Esophagus muscularis mucosa (tissue), 4 donors: ENCODE measurements around the gene ZNF652. TPM values are rescaled to one million over a fixed set of nuclear protein-coding genes. Genes with fewer than 3 reads are reported as not detected.

Experiments
- DNase-seq: peaks from one replicate; pipeline ENCODE4 v3.0.0-alpha.2; 2017; ENCODE audit errors: extremely low spot score
- H3K27ac ChIP-seq, 4 donors: fragments of 200-600 bp; sonication (generic); replicated peaks in 1 of 4; 1 replicate in 3 of 4; 2 replicates in 1 of 4; pipeline ENCODE4 v1.5.1; 2016 to 2019; ENCODE audit warnings: mild to moderate bottlenecking in 1 of 4
- H3K27me3 ChIP-seq, 4 donors: fragments of 200-600 bp; sonication (generic); one replicate each; pipeline versions ENCODE4 v1.5.1 to v1.6.0; 2016 to 2019
- H3K36me3 ChIP-seq, 4 donors: fragments of 200-600 bp; sonication (generic); one replicate each; pipeline ENCODE4 v1.5.1; 2016 to 2019
- H3K4me1 ChIP-seq, 4 donors: fragments of 200-600 bp; sonication (generic); one replicate each; pipeline ENCODE4 v1.5.1; 2016 to 2019
- H3K4me3 ChIP-seq, 4 donors: fragments of 200-600 bp; sonication (generic); 1 replicate in 2 of 4; 2 replicates in 2 of 4; pipeline ENCODE4 v1.5.1; 2016 to 2019; ENCODE audit warnings: mild to moderate bottlenecking in 4 of 4, moderate library complexity in 1 of 4
- H3K9me3 ChIP-seq, 4 donors: fragments of 200-600 bp; sonication (generic); 1 replicate in 3 of 4; 2 replicates in 1 of 4; pipeline ENCODE4 v1.5.1; 2016 to 2019
- CTCF ChIP-seq, 3 experiments: fragments of 200-600 bp in 2 of 3; fragments of 450-650 bp in 1 of 3; sonication (generic) in 2 of 3; IDR thresholded peaks; one replicate each; pipeline ENCODE4 v1.5.1; 2017 to 2019; ENCODE audit warnings: antibody characterized with exemption in 3 of 3, mild to moderate bottlenecking in 2 of 3, moderate library complexity in 1 of 3
- EP300 ChIP-seq: sonication (generic); formaldehyde crosslinking; IDR thresholded peaks from one replicate; pipeline ENCODE4 v1.6.1; 2017; ENCODE audit warnings: antibody characterized with exemption
- POLR2A ChIP-seq: fragments of 450-650 bp; IDR thresholded peaks from one replicate; pipeline ENCODE4 v1.6.1; 2017; ENCODE audit warnings: antibody characterized with exemption, moderate library complexity, mild to moderate bottlenecking, low read depth
- POLR2AphosphoS5 ChIP-seq, 2 donors: sonication (generic); formaldehyde crosslinking; IDR thresholded peaks; one replicate each; pipeline ENCODE4 v1.6.1; 2017; ENCODE audit warnings: antibody characterized with exemption in 2 of 2
- WGBS: methylation state at CpG from one replicate; pipeline ENCODE4 v1.1.5; 2018; 5-methylcytosine and 5-hydroxymethylcytosine counted together
- intact Hi-C: fragments of 100-400 bp; cut with DNase I; formaldehyde crosslinking; loops from one replicate; pipeline ENCODE4 v1.15.1; 2023
- total RNA-seq, 4 donors: library from RNA; depleted of rRNA; stranded (reverse); fragments of >200 nt; gene quantifications; one replicate each; pipeline versions ENCODE4 v1.1.0 to v1.2.1, GENCODE V29; 2016

ZNF652 gene
- total RNA-seq, 4 donors from 2014 or later = 59.3 to 100.0 (median 83.0) TPM

GRCh38 chr17:49316258-49316570, 45.8 kb downstream of the ZNF652 start:
- H3K36me3 ChIP-seq = peaks cover 4 to 25% (median 21%) of the 10 kb centered on the region in 4 donors
- intact Hi-C loops = loop anchor here (5.0 kb wide), 1 partner anchor 46 kb away; the partner anchor contains the start of gene ZNF652
- no peak for TF ChIP-seq EP300
- no peak for TF ChIP-seq POLR2AphosphoS5 (IDR thresholded peaks at IDR 0.05)
- no peak for TF ChIP-seq CTCF (IDR thresholded peaks at IDR 0.05)
- TF ChIP-seq POLR2A = no peak
- H3K4me3 ChIP-seq = no peak overlapping the region
- H3K9me3 ChIP-seq = no peaks in the 10 kb centered on the region
- peak overlapping the region in 1 of 4 donors; percentile 30 for H3K27ac ChIP-seq
- peaks cover 5 to 39% (median 25%) of the 10 kb centered on the region in 4 donors for H3K4me1 ChIP-seq
- 62% methylated on average over 2 of the region's 2 CpGs for WGBS
- no peak for DNase-seq
- H3K27me3 ChIP-seq = no peaks in the 10 kb centered on the region

GRCh38 chr17:49315551-49316257, 46.3 kb downstream of the ZNF652 start:
- Histone ChIP-seq H3K4me3 (no peak overlapping the region), H3K27ac (peak overlapping the region in 1 of 4 donors; percentile 30), H3K4me1 (peaks cover 5 to 35% (median 25%) of the 10 kb centered on the region in 4 donors), H3K9me3 (no peaks in the 10 kb centered on the region), H3K27me3 (no peaks in the 10 kb centered on the region), H3K36me3 (peaks cover 4 to 30% (median 26%) of the 10 kb centered on the region in 4 donors)
- WGBS = 41% methylated on average over 9 of the region's 9 CpGs
- no peak for TF ChIP-seq POLR2A
- TF ChIP-seq POLR2AphosphoS5 (IDR thresholded peaks at IDR 0.05) = peak; percentile 20 to 68
- peak; percentile 79 to 84 (median 83) for TF ChIP-seq CTCF (IDR thresholded peaks at IDR 0.05)
- no peak for DNase-seq
- intact Hi-C loops = loop anchor here (1.0 to 5.0 kb wide), 2 partner anchors 47 to 80 kb away; partner anchors contain the start of gene ZNF652

DNA sequence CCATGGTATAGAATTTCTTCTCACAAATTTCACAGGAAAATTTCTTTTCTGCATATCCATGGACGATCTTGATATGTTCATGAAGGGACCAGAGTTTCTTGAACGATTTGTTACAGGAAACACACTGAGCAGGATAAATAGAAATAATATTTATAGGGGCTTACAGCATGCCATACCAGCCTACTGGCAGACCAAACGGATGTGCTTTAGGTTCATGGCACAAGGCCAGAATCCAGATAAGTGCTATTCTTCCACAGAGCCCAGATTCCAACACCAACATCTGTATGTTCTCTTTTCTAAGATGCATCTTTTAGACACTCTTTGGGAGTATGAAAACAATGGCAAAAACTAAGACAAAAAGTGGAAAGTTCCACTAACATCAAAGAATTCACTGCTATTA, 49.3 kb downstream of the ZNF652 start:
- no peak overlapping the region for H3K27ac ChIP-seq
- no peaks in the 10 kb centered on the region for H3K9me3 ChIP-seq
- no peaks in the 10 kb centered on the region for H3K27me3 ChIP-seq
- DNase-seq = no peak
- H3K4me3 ChIP-seq = no peak overlapping the region
- no peak for TF ChIP-seq CTCF (IDR thresholded peaks at IDR 0.05)
- TF ChIP-seq POLR2AphosphoS5 (IDR thresholded peaks at IDR 0.05) = no peak
- no peak for TF ChIP-seq EP300
- no peak for TF ChIP-seq POLR2A
- intact Hi-C loops = no loop called here
- H3K4me1 ChIP-seq = peaks cover 5 to 22% (median 15%) of the 10 kb centered on the region in 4 donors
- H3K36me3 ChIP-seq = peaks cover 10 to 40% (median 29%) of the 10 kb centered on the region in 4 donors
- WGBS = 74% methylated on average over 3 of the region's 3 CpGs

DNA sequence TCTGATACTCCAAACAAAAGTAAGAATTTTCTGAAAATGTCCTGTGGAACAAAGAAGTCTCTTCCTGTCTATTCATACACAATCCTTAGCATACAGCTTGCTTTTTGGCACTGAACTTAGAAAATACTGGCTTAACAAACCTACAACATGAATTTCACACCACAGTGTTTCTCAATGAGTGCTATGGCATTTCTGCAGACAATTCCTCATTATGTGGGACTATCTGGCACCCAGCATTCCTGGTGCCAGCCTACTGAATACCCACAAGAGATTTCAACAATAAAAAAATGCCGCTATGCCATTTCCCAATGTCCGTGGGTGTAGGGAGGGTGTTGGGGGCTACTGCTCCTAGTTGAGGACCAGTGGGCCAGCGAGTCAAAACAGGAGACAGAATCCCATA, 62.1 kb downstream of the ZNF652 start:
- H3K27ac ChIP-seq = no peak overlapping the region
- peaks cover 13 to 81% (median 41%) of the 10 kb centered on the region in 4 donors for H3K36me3 ChIP-seq
- H3K27me3 ChIP-seq = no peaks in the 10 kb centered on the region
- no peaks in the 10 kb centered on the region for H3K9me3 ChIP-seq
- intact Hi-C loops = no loop called here
- no peak for TF ChIP-seq POLR2AphosphoS5 (IDR thresholded peaks at IDR 0.05)
- TF ChIP-seq POLR2A = no peak
- no peak for TF ChIP-seq EP300
- no peak for TF ChIP-seq CTCF (IDR thresholded peaks at IDR 0.05)
- DNase-seq = no peak
- H3K4me1 ChIP-seq = no peaks in the 10 kb centered on the region
- H3K4me3 ChIP-seq = no peak overlapping the region
- WGBS = 94% methylated on average over 3 of the region's 3 CpGs
